KMS-11 (cell line): ENCODE data around the gene PET100.

ENCODE experiments used
- H2AFZ ChIP-seq: fragments of 200-600 bp; sonication (generic); 2 replicates; pipeline ENCODE4 v1.6.1; 2016; ENCODE audit warnings: antibody characterized with exemption, mixed run types, low read depth
- H3K27ac ChIP-seq: fragments of 200-600 bp; sonication (generic); 2 replicates; pipeline ENCODE4 v1.6.1; 2016; ENCODE audit warnings: mild to moderate bottlenecking, mixed run types
- H3K27me3 ChIP-seq: fragments of 200-600 bp; sonication (generic); 2 replicates; pipeline ENCODE4 v1.6.1; 2017; ENCODE audit warnings: mild to moderate bottlenecking, low read depth, mixed run types, moderate library complexity; ENCODE audit not compliant: insufficient read depth
- H3K36me3 ChIP-seq: fragments of 200-600 bp; sonication (generic); 2 replicates; pipeline ENCODE4 v1.6.1; 2017; ENCODE audit warnings: mild to moderate bottlenecking, mixed run types; ENCODE audit not compliant: insufficient read depth
- H3K4me1 ChIP-seq: fragments of 200-600 bp; sonication (generic); 2 replicates; pipeline ENCODE4 v1.6.1; 2016; ENCODE audit warnings: mild to moderate bottlenecking, low read depth, mixed run types; ENCODE audit not compliant: poor library complexity, severe bottlenecking
- H3K4me2 ChIP-seq: fragments of 200-600 bp; sonication (generic); 2 replicates; pipeline ENCODE4 v1.7.0; 2016; ENCODE audit warnings: mild to moderate bottlenecking, mixed run types
- H3K4me3 ChIP-seq: fragments of 200-600 bp; sonication (generic); IDR thresholded peaks from 2 replicates; pipeline ENCODE4 v1.6.1; 2017; ENCODE audit warnings: low read depth, low read length, mixed read lengths; ENCODE audit not compliant: insufficient read depth
- H3K79me2 ChIP-seq: fragments of 200-600 bp; sonication (generic); 2 replicates; pipeline ENCODE4 v1.6.1; 2016; ENCODE audit warnings: low read depth, mixed run types; ENCODE audit not compliant: insufficient read depth
- H3K9ac ChIP-seq: fragments of 200-600 bp; sonication (generic); 2 replicates; pipeline ENCODE4 v1.6.1; 2016; ENCODE audit warnings: mild to moderate bottlenecking, mixed run types
- H4K20me1 ChIP-seq: fragments of 200-600 bp; sonication (generic); 2 replicates; pipeline ENCODE4 v1.6.1; 2016; ENCODE audit warnings: mild to moderate bottlenecking, mixed run types; ENCODE audit not compliant: insufficient read depth
- TF ChIP-seq, protein P1 (sequence below): fragments of 200-600 bp; sonication (generic); conservative IDR thresholded peaks from 2 replicates; pipeline ENCODE4 v1.6.1; 2017; ENCODE audit warnings: low read depth, mild to moderate bottlenecking, antibody characterized with exemption, low read length, moderate library complexity, mixed read lengths

Gene PET100

DNA sequence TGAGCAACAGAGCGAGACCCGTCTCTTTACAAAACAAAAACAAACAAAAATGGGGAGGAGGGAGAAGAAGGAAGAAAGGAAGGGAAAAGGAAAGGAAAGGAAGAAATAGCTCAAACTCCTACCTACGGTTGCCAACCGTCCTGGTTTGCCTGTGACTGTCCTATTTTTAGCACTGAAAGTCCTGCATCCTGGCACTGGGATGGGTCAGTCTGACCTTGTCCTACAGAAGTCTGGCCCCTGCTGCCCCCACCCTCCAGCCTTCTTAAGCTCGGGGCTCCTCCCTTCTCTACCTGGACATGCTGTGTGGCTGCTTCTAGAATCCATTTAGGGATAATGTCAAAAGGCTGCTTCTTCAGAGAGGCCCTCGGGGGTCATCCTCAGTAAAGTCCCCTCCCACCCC, 6.1 kb downstream of the PET100 start:
- H3K36me3 ChIP-seq, result no peaks in the 10 kb centered on the region
- no peak overlapping the region for H3K27ac ChIP-seq
- no peaks in the 10 kb centered on the region for H4K20me1 ChIP-seq
- no peak overlapping the region for H3K9ac ChIP-seq
- TF ChIP-seq, protein P1, sequence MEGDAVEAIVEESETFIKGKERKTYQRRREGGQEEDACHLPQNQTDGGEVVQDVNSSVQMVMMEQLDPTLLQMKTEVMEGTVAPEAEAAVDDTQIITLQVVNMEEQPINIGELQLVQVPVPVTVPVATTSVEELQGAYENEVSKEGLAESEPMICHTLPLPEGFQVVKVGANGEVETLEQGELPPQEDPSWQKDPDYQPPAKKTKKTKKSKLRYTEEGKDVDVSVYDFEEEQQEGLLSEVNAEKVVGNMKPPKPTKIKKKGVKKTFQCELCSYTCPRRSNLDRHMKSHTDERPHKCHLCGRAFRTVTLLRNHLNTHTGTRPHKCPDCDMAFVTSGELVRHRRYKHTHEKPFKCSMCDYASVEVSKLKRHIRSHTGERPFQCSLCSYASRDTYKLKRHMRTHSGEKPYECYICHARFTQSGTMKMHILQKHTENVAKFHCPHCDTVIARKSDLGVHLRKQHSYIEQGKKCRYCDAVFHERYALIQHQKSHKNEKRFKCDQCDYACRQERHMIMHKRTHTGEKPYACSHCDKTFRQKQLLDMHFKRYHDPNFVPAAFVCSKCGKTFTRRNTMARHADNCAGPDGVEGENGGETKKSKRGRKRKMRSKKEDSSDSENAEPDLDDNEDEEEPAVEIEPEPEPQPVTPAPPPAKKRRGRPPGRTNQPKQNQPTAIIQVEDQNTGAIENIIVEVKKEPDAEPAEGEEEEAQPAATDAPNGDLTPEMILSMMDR, result no peak
- H3K4me2 ChIP-seq, result no peak overlapping the region
- H3K4me1 ChIP-seq, result peaks cover 7% of the 10 kb centered on the region
- H3K27me3 ChIP-seq, result no peaks in the 10 kb centered on the region
- H2AFZ ChIP-seq, result no peak overlapping the region
- H3K79me2 ChIP-seq, result peaks cover 5% of the 10 kb centered on the region
- no peak overlapping the region for H3K4me3 ChIP-seq

DNA sequence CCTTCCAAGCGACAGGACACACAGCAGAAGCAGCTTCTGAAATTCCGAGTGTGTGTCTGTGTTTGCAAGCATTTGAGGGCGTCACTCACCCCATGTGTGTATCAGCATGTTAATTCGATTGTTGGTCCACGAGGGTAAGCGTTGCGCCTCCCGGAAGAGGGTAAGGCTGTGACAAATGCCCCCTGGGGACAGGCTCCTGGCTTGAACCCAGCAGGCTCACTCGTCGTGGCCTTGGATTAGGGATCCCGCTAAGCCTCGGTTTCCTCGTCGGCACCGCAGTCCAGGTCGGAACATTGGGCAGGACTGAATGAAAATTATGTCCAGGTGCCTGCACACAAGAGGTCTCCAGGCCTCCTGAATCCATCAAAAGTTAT, 6.7 kb downstream of the PET100 start:
- Histone ChIP-seq H3K79me2 (no peaks in the 10 kb centered on the region), H3K4me1 (peaks cover 4% of the 10 kb centered on the region), H3K36me3 (no peaks in the 10 kb centered on the region), H3K27ac (no peak overlapping the region), H2AFZ (peak overlapping the region; percentile 78), H4K20me1 (no peaks in the 10 kb centered on the region), H3K27me3 (no peaks in the 10 kb centered on the region), H3K4me2 (peak overlapping the region; percentile 50), H3K9ac (no peak overlapping the region), H3K4me3 (no peak overlapping the region)
- TF ChIP-seq, protein P1, result no peak

DNA sequence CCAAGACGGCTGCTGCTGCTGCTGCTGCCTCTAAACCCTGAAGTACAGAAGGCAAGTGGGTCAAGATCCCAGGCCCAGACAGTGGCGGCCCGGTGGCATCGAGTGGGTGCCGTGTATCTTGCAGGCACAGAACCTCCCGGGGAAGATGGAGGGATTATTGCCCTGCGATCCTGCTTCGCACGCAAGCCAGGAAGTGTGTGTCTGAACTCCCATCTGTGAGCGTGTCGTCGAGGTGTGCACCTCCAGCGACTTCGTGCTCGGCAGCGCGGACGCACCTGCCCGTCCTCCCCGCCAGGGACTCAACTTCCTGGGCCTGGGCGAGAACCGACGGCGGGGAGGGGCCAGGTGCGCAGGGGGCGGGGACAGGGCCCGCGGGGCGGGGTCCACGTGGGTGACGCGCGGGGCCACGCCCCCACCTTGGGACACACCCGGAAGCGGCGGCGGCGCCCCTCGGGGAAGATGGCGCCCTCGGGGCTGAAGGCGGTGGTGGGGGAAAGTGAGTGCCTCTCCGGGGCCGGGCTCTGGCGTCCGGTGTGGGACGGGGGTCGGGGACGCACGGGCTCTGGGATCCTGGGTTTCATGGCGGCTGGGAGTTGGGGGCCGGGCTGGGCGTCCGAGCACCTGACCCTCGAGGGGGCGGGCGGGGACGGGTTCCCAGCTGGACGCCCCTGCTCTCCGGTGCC, 7.2 kb downstream of the PET100 start, which contains the start of gene STXBP2:
TSS of gene STXBP2 (plus strand) at position 420 of the 683 bp plus-strand sequence. CDS start at position 460, 40 bp downstream.
- H3K27ac ChIP-seq, result no peak within 1 kb of the TSS
- H3K4me2 ChIP-seq, result peak within 1 kb of the TSS; percentile 68
- peak within 1 kb of the TSS; percentile 61; the same call in 1 of the 2 replicates for H3K9ac ChIP-seq
- H3K36me3 ChIP-seq, result no peaks in the 10 kb centered on the region
- TF ChIP-seq, protein P1, result no peak
- peak within 1 kb of the TSS; percentile 78 for H2AFZ ChIP-seq
- H3K79me2 ChIP-seq, result no peaks in the 10 kb centered on the region
- H3K4me1 ChIP-seq, result peaks cover 4% of the 10 kb centered on the region
- H3K4me3 ChIP-seq, result no peak within 1 kb of the TSS
- H4K20me1 ChIP-seq, result no peaks in the 10 kb centered on the region
- no peaks in the 10 kb centered on the region for H3K27me3 ChIP-seq

DNA sequence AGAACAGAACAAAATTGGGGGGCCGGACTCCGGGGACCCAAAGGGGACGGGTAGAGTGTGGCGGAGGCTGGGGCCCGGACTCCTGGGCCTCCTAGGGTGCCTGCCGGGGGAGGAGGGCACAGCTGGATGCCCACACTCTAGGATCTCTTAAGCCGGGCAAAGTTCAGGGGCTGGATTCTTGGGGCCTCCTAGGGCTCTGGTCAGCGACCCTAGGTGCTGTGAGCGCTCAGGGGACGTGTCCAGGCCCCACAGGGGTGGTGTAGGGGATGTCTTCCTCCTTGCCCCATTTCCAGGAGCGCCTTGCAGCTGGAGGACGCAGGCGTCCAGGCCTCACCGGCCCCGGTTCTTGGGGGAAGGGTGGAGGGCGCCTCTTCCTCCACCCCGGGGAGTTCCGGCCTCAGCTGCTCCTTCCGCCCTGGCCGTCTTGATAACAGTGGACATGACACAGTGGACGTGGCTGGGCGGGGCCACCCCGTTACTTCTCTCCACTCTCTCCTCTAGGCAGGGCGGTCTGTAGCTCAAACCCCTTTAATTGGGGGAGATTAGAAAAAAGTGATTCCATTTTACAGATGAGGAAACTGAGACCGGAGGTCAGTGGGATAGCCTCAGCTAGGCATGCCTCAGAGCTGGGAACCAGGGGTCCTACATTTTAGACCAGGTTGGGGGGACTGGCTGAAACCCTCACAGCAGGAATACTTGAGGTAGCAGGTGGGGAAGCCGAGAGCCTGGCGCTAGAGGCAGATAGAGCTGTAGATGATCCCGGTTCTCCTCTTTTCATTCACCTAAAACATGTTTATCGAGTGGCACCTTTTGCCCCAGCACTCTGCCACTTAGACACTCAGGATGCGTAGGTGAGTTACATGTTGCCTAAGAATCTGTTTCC, 8.0 kb downstream of the PET100 start:
- Histone ChIP-seq H3K4me3 (no peak overlapping the region), H3K79me2 (no peaks in the 10 kb centered on the region), H3K4me2 (peak overlapping the region; percentile 68), H3K27ac (no peak overlapping the region), H4K20me1 (no peaks in the 10 kb centered on the region), H3K9ac (peak overlapping the region; percentile 61; the same call in 1 of the 2 replicates), H3K27me3 (no peaks in the 10 kb centered on the region), H2AFZ (peak overlapping the region; percentile 78; the same call in 1 of the 2 replicates), H3K36me3 (no peaks in the 10 kb centered on the region), H3K4me1 (peaks cover 4% of the 10 kb centered on the region)
- TF ChIP-seq, protein P1, result no peak
